HG02981 (cell line): Measurements from ENCODE around the gene C5orf24.
A peak's percentile ranks its signal among the peaks of the same experiment; 100 is the strongest.
"Not testable (repeated sequence)": the region's sequence is repeated elsewhere in the genome, so short reads cannot be mapped to it uniquely, and the experiment has no call there.

Source experiments
- ATAC-seq: cut with Tn5 transposase; IDR thresholded peaks from one replicate; pipeline ENCODE4 v1.9.1; 2021; ENCODE audit warnings: mild to moderate bottlenecking, moderate library complexity; ENCODE audit not compliant: unreplicated experiment

C5orf24 gene

GRCh38 chr5:134856465-134856864 lies 10.7 kb downstream of the C5orf24 start:
- not testable (repeated sequence) for ATAC-seq

GRCh38 chr5:134857401-134857800 lies 11.6 kb downstream of the C5orf24 start:
- ATAC-seq: no peak

- ATAC-seq: no peak
Measured at GRCh38 chr5:134864707-134865106, 18.9 kb downstream of the C5orf24 start.

- ATAC-seq: no peak
Measured at GRCh38 chr5:134873494-134873893, 27.7 kb downstream of the C5orf24 start.

- ATAC-seq: peak; percentile 80
Measured at GRCh38 chr5:134873987-134874830, 28.4 kb downstream of the C5orf24 start, which contains the start of gene TXNDC15. TXNDC15 (plus strand) TSS chr5:134874371; CDS start chr5:134874428, 57 bp downstream.

- peak; percentile 25 for ATAC-seq
Measured at GRCh38 chr5:134874831-134875655, 29.3 kb downstream of the C5orf24 start.

GRCh38 chr5:134877159-134877558 lies 31.4 kb downstream of the C5orf24 start:
- ATAC-seq: no peak

- ATAC-seq: no peak
Measured at GRCh38 chr5:134878403-134878802, 32.6 kb downstream of the C5orf24 start.

GRCh38 chr5:134879456-134879855 lies 33.7 kb downstream of the C5orf24 start:
- no peak for ATAC-seq

GRCh38 chr5:134880937-134881336 lies 35.2 kb downstream of the C5orf24 start:
- not testable (repeated sequence) for ATAC-seq

- ATAC-seq: not testable (repeated sequence)
Measured at GRCh38 chr5:134881711-134882110, 35.9 kb downstream of the C5orf24 start.

GRCh38 chr5:134887593-134888159 lies 41.9 kb downstream of the C5orf24 start:
- no peak for ATAC-seq

- ATAC-seq: no peak
Measured at GRCh38 chr5:134889335-134889734, 43.6 kb downstream of the C5orf24 start.

- ATAC-seq: no peak
Measured at GRCh38 chr5:134891473-134891872, 45.7 kb downstream of the C5orf24 start.

- ATAC-seq: no peak
Measured at GRCh38 chr5:134892282-134892681, 46.5 kb downstream of the C5orf24 start.

- no peak for ATAC-seq
Measured at GRCh38 chr5:134892926-134893325, 47.2 kb downstream of the C5orf24 start.

- ATAC-seq: no peak
Measured at GRCh38 chr5:134893748-134894505, 48.2 kb downstream of the C5orf24 start.

GRCh38 chr5:134902071-134902801 lies 56.5 kb downstream of the C5orf24 start:
- peak; percentile 22 for ATAC-seq

GRCh38 chr5:134904610-134905245 lies 59.0 kb downstream of the C5orf24 start, which contains the start of gene PCBD2:
PCBD2 (plus strand) TSS chr5:134905131; CDS start chr5:134905140, 9 bp downstream.
- ATAC-seq: peak; percentile 79
